Muscle layer of colon (tissue), 2 donors: ENCODE measurements around the gene NR2C2.
"Not testable (repeated sequence)": the region's sequence is repeated elsewhere in the genome, so short reads cannot be mapped to it uniquely, and the experiment has no call there.

Source experiments
- H3K27ac ChIP-seq: one replicate; pipeline ENCODE4 v1.7.0; 2013; ENCODE audit warnings: low read depth, mild to moderate bottlenecking, low read length, moderate library complexity
- H3K27me3 ChIP-seq, 2 donors: one replicate each; pipeline ENCODE4 v1.7.0; 2013; ENCODE audit warnings: low read length in 2 of 2, mild to moderate bottlenecking in 2 of 2; ENCODE audit not compliant: insufficient read depth in 2 of 2, control insufficient read depth in 1 of 2
- H3K36me3 ChIP-seq: one replicate; pipeline ENCODE4 v1.7.0; 2013; ENCODE audit warnings: mild to moderate bottlenecking, low read length; ENCODE audit not compliant: insufficient read depth
- H3K4me1 ChIP-seq: one replicate; pipeline ENCODE4 v1.7.0; 2013; ENCODE audit warnings: mild to moderate bottlenecking, low read length; ENCODE audit not compliant: insufficient read depth
- H3K4me3 ChIP-seq, 2 donors: one replicate each; pipeline ENCODE4 v1.7.0; 2013; ENCODE audit warnings: low read length in 2 of 2, low read depth in 1 of 2, mild to moderate bottlenecking in 1 of 2, moderate library complexity in 1 of 2
- H3K9ac ChIP-seq: one replicate; pipeline ENCODE4 v1.7.0; 2013; ENCODE audit warnings: low read length
- H3K9me3 ChIP-seq: one replicate; pipeline ENCODE4 v1.7.0; 2013; ENCODE audit warnings: mild to moderate bottlenecking, low read length
- donor health status: abdominal sarcoma.
- donor health status: Adenocarcinoma of cecum.

Gene NR2C2

DNA sequence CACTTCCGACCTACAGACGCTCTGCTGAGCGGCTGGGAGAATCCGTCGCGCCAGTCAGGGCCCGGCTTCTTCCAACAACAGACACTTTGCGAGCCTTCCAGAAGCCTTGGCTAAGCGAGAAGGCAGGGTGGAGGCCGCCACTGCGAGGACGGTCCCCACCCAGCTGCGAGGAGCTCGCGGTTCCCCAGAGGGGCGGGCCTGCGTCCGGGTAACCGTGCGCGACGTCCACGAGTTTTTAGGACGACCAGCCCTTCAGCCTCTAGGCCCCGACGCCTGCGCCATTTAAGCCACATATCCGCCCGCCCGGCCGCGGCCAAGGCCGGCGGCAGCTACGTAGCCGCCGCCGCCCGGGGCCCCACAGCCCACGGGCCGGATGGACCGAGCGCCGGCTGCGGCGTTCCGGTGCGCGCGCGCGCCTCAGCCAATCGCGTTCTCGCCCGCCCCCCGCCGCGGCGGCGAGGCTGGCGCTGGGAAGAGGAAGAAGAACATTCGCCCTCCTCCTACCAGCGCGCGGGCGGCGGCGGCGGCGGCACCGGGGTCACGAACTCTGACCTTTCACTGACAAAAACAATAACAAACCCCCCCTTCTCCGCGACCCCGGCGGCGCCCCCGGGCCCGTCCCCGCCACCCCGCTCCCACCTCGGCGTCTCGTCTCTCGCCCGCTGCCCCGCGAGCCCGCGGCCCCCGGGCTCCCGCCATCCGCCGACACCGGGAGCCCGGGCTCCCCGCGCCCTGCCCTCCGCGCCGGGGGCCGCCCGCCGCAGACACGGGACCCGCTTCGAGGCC lies at the start of gene NR2C2:
TSS of gene NR2C2 (plus strand) at position 484 of the 786 bp plus-strand sequence. CDS start 56,332 bp downstream, outside the sequence.
- Histone ChIP-seq H3K9me3 (no peaks in the 10 kb centered on the region), H3K9ac (peak within 1 kb of the TSS; percentile 91), H3K27ac (peak within 1 kb of the TSS; percentile 99), H3K4me1 (peaks cover 33% of the 10 kb centered on the region), H3K27me3 (no peaks in the 10 kb centered on the region), H3K4me3 (peak within 1 kb of the TSS; percentile 75 to 93), H3K36me3 (peaks cover 7% of the 10 kb centered on the region)

DNA sequence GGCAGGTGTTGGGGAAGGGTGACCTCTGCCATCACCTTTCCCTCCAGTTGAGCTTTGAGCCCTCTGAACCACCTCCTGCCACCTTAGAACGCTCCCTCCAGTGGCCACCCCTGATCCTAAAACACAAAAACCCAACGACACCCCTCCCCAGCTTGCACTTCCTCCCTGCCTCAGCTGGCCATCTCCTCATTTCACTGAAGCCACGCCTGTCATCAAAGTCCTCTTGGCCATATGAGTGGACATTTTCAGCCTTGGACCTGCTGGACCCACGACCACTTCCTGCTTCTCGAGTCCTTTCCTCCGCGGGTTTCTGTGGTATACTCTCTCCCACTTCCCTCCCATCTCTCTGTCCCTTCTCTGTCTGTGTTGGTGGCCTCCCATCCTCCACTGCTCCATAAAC lies 48.5 kb upstream of the NR2C2 start:
- Histone ChIP-seq H3K36me3 (no peaks in the 10 kb centered on the region), H3K9me3 (no peaks in the 10 kb centered on the region), H3K9ac (no peak overlapping the region), H3K4me1 (no peaks in the 10 kb centered on the region), H3K27me3 (no peaks in the 10 kb centered on the region), H3K4me3 (no peak overlapping the region), H3K27ac (no peak overlapping the region)

DNA sequence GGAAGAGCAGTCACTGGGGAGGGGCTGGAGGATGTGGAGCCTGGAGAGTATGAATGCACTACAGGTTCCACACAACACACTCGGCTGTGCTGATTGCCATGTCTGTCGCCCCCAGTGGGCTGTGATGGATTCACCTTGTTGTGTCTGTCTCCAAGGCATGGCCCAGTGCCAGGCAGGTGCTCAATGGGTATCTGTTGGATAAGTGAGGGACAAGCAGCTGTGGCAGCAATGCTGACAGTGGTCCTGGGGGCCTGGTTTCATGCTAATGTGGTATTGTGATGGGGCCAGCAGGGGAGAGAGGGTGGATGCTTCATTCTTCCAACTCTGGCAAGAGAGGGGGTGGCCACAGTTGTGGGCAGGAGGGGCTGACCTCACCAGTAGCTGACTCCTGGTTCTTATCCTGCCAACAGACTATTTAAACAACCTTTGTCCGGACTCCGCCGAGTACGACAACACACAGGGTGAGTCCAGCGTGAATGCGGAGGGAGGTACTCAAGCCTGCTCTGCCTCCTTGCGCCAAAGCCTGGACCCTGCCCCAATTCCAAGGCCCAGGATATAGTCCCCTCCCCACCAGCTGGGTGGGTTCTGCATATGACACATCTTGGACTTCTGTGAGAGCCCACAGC lies 47.3 kb upstream of the NR2C2 start:
- no peak overlapping the region for H3K4me3 ChIP-seq
- no peak overlapping the region for H3K9ac ChIP-seq
- H3K27me3 ChIP-seq: no peaks in the 10 kb centered on the region
- H3K27ac ChIP-seq: no peak overlapping the region
- H3K36me3 ChIP-seq: no peaks in the 10 kb centered on the region
- no peaks in the 10 kb centered on the region for H3K4me1 ChIP-seq
- H3K9me3 ChIP-seq: no peaks in the 10 kb centered on the region

DNA sequence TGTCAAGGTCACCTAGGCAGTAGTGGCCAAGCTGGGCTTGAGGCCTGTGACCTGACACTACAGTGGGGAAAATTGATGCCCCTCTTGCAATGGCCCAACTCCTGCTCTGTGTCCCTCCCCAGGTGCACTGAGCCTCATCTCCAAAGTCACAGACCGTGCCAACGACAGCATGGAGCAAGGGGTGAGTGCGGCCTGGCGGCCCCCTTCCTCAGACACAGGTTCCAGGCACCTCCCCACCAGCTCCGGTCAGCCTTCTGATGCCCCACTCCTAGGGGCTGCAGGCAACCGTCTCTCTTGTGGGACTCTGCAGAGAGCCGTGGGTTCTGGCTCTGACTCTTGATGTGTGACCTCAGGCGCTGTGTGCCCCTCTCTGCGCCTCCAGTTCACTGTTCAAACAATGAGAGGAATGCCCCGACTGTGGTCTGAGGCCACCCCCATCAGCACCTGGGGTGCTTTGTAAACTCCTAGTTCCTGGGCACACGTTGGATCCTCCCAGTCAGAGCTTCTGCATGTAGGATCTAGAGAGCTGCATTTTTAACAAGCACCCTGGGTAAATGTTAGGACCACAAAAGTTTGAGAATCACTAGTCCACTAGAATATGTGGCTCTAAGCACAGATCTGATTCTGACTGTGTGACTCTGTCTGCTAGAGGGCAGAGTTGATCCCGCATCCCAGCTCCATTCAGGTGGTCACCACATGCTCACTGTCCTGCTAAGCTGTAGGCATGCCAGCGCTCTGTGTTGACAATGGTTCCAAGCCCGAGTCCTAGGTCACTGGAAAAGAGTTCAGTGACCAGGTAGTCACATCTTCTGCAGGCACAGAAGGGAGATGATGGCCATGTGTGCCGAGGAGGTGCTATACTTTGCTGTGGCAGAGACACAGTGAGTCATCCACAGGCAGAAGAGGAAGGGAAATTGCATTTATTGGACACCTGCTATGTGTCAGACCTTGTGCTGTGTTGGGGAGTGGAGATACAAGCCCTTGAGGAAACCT lies 46.2 kb upstream of the NR2C2 start:
- H3K27me3 ChIP-seq: no peaks in the 10 kb centered on the region
- no peak overlapping the region for H3K9ac ChIP-seq
- H3K9me3 ChIP-seq: no peaks in the 10 kb centered on the region
- no peak overlapping the region for H3K27ac ChIP-seq
- H3K4me1 ChIP-seq: no peaks in the 10 kb centered on the region
- H3K4me3 ChIP-seq: no peak overlapping the region
- H3K36me3 ChIP-seq: no peaks in the 10 kb centered on the region

DNA sequence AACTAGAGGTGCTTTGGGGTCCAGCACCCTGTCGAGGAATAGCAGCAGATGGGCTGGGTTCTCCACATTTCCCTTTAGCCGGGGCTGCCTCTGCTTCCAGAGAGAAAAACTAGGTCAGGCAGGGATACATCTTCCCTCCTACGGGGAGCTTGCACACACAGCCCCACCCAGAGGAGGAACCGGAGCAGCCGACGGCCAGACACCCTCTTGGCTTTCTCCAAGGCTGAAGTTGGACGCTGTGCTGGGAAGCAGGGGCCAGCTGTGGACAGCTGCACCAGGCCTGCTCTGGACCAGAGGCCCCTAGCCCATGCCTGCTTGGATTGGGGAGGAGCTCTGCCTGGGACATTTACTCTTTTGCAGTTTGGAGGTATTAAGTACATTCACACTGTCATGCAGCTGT lies 44.7 kb upstream of the NR2C2 start:
- H3K27ac ChIP-seq: no peak overlapping the region
- no peak overlapping the region for H3K9ac ChIP-seq
- H3K36me3 ChIP-seq: no peaks in the 10 kb centered on the region
- H3K4me3 ChIP-seq: no peak overlapping the region
- H3K4me1 ChIP-seq: no peaks in the 10 kb centered on the region
- no peaks in the 10 kb centered on the region for H3K27me3 ChIP-seq
- no peaks in the 10 kb centered on the region for H3K9me3 ChIP-seq

DNA sequence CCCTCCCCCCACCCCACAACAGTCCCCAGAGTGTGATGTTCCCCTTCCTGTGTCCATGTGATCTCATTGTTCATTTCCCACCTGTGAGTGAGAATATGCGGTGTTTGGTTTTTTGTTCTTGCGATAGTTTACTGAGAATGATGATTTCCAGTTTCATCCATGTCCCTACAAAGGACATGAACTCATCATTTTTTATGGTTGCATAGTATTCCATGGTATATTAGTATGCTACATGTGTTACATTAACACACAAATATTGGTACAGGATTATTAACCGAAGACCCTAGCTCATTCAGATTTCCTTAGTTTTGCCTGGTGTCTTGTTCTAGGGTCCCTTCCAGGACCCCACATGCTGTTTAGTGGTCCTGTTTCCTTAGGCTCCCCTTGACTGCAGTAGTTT lies 43.9 kb upstream of the NR2C2 start:
- H3K27me3 ChIP-seq, H3K4me1 ChIP-seq, H3K36me3 ChIP-seq, H3K27ac ChIP-seq, H3K9ac ChIP-seq, H3K4me3 ChIP-seq, H3K9me3 ChIP-seq: not testable (repeated sequence)

DNA sequence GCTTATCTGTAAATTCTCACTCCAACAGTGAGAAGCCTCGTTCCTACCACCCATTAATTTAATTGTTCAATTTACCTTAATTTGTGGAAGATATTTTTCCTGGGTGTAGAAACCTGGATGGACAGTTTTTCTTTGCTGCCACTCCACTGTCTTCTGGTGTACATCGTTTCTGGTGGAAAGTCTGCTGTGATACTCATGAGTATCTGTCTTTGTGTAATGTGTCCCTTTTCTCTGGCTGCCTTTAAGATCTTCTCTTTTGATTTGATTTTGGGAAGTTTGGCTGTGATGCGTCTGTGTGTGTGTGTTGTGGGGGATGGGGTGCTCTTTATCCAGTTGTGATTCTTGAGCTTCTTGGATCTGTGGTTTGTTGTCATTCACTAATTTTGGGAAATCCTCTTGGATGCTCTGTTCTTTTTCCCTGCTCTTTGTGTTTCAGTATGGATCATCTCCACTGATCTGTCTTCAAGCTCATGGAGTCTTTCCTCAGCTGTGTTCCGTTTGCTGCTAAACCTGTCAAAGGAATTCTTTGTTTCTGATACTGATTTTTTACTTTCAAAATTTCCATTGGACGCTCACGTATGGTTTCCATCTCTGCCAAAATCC lies 42.2 kb upstream of the NR2C2 start:
- Histone ChIP-seq H3K4me3 (no peak overlapping the region), H3K9ac (no peak overlapping the region), H3K9me3 (no peaks in the 10 kb centered on the region), H3K27me3 (no peaks in the 10 kb centered on the region), H3K36me3 (no peaks in the 10 kb centered on the region), H3K4me1 (no peaks in the 10 kb centered on the region), H3K27ac (no peak overlapping the region)

DNA sequence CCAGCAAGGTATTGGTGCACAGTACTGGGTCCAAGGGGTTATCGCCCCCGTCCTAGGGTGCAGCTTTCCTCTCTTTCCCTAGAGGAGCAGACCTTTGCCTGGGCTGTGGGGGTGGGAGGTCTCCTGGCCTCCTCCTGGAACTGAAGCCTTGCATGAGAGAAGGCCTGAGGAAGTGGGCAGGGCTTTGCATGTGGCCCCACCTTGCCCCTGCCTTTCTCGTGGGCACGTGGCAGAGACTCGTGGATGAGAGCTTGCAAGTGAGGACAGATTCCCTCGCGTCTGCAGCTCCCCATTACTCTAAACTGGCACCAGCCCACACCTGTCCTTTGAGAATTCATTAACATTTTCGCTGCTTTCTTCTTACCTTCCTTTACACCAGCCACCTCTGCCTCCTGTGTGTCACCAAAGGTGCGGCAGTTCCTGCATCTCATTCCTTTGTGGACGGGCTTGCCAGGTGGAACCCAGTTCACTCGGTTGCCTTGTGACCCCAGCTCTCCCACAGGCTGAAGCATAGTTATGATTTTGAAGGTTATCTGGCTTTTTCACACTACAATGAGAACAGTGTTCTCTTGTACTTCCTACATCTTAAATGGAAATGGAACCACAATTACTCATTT lies 40.9 kb upstream of the NR2C2 start:
- H3K9me3 ChIP-seq: no peaks in the 10 kb centered on the region
- H3K4me3 ChIP-seq: no peak overlapping the region
- H3K4me1 ChIP-seq: no peaks in the 10 kb centered on the region
- H3K27ac ChIP-seq: no peak overlapping the region
- H3K9ac ChIP-seq: no peak overlapping the region
- H3K36me3 ChIP-seq: no peaks in the 10 kb centered on the region
- no peaks in the 10 kb centered on the region for H3K27me3 ChIP-seq

DNA sequence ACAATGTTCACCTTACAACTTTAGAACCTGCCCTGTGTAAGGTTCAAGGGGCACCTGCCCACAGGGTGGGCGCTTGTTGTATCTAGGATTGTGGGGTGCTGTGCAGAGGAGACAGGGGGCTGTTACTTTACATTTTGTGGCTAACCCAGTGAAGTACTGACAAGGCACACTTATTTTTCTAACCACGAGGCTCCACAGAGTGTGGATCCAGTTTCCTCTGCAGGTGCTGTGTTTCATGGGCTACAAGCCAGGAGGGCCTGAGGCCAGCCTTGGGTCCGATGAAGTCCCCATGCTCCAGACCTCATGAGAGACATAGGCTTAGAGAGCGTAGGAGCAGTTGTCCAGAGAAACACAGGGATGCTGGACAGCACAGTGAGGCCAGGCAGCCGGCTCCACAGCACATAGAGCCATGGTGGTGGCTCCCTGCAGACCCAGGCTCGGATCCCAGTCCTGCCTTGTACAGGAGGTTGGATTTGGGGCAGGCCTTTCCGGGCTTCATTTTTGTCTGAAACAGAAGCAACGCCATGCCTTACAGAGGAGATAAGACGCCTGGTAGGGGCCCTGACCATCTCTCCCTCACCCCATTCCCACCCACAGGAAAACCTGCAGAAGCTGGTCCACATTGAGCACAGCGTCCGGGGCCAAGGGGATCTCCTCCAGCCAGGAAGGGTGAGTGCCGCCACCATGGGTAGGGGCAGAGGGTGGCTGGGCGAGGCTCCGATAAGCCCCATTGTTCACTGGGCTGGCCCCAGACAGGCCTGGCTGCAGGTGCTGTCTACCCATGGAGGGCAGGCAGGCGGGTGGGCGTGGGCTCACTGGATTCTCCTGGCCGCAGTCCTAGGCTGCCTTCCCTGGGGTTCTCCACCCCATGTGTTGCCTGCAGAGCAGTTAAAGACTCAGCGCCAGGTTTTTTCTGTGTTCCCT lies 40.1 kb upstream of the NR2C2 start:
- no peaks in the 10 kb centered on the region for H3K9me3 ChIP-seq
- no peak overlapping the region for H3K9ac ChIP-seq
- no peaks in the 10 kb centered on the region for H3K27me3 ChIP-seq
- no peaks in the 10 kb centered on the region for H3K36me3 ChIP-seq
- H3K4me1 ChIP-seq: no peaks in the 10 kb centered on the region
- H3K27ac ChIP-seq: no peak overlapping the region
- no peak overlapping the region for H3K4me3 ChIP-seq

DNA sequence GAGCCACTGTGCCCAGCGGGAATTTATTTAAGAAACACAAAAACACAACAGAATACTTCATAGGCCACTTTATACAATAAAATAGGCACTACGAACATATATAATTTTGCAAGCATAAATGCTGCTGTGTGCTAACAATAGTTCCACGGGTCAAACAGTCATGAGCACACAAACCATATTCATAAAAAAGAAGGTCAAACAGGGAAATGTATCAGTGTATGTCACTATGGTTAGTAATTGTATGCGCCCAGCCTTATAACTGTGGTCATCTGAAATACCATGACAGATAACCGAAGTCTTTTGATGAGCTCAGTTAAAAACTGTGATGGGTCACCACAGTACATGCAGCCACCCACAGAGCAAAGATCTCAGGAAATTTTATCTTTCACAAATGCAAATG lies 38.1 kb upstream of the NR2C2 start:
- no peaks in the 10 kb centered on the region for H3K9me3 ChIP-seq
- H3K4me3 ChIP-seq: no peak overlapping the region
- peaks cover 0 to 3% of the 10 kb centered on the region in 2 donors for H3K27me3 ChIP-seq
- H3K36me3 ChIP-seq: no peaks in the 10 kb centered on the region
- H3K27ac ChIP-seq: no peak overlapping the region
- no peak overlapping the region for H3K9ac ChIP-seq
- no peaks in the 10 kb centered on the region for H3K4me1 ChIP-seq
